HG02870 (cell line): ENCODE results near the gene DOCK2.
A peak's percentile ranks its signal among the peaks of the same experiment; 100 is the strongest.
"Not testable (repeated sequence)": the region's sequence is repeated elsewhere in the genome, so short reads cannot be mapped to it uniquely, and the experiment has no call there.

Experiments
- ATAC-seq: cut with Tn5 transposase; IDR thresholded peaks from one replicate; pipeline ENCODE4 v1.9.1; 2021; ENCODE audit warnings: mild to moderate bottlenecking, moderate library complexity; ENCODE audit not compliant: unreplicated experiment

The DOCK2 gene

DNA sequence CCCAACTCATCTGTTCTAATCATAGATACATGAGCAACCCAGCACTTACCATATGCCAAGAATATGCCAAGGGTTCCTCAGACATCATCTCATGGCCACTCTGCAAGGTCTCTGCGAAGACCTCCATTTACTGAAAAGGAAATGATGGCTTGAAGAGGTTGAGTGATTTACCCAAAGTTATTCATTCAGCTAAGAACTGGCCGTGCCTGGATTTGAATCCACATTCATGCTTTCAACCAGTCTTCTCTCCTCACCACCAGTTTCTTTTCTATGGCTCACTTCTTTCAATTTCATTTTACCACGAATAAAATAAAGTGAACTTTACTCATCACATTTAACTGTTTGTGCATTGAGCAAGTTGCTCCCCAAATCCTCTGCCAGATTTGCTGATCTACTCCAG, 441.4 kb downstream of the DOCK2 start:
- no peak for ATAC-seq

DNA sequence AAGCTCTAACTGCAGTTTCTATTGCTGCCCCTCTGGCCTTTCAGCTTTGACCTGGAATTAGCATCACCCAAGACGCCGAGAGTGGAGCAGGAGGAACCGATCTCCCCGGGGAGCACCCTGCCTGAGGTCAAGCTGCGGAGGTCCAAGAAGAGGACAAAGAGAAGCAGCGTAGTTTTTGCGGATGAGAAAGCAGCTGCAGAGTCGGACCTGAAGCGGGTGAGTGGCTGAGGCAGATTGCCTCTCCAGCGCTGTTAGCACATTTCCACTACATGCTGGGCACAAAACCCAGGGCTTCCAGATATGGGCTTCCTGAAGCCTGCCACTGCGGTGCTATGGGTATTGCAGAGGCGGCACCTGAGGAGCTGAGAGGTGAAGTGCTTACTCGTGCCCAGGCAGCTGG, 441.9 kb downstream of the DOCK2 start:
- ATAC-seq, result no peak

DNA sequence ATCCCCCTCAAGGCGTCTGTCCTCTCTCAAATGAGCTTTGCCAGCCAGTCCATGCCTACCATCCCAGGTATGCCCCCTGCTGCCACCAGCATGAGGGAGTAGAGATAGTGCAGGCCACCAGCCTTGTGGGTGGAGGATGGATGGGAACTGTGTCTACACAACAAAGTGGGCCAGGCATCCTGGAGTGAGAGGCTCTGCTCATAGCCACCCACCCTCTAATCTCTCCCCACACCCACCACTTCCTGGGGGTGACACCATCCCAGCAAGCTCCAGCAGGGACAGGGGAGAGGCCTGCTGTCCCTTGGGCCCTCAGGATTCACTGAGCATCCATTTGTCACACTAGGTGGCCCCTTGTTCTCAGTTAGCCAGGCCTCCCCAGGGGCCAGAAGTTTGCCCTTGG, 443.1 kb downstream of the DOCK2 start:
- no peak for ATAC-seq

- ATAC-seq, result no peak
Observed at GRCh38 chr5:170080786-170081445, 443.8 kb downstream of the DOCK2 start.

GRCh38 chr5:170081616-170082015, 444.5 kb downstream of the DOCK2 start:
- ATAC-seq, result no peak

DNA sequence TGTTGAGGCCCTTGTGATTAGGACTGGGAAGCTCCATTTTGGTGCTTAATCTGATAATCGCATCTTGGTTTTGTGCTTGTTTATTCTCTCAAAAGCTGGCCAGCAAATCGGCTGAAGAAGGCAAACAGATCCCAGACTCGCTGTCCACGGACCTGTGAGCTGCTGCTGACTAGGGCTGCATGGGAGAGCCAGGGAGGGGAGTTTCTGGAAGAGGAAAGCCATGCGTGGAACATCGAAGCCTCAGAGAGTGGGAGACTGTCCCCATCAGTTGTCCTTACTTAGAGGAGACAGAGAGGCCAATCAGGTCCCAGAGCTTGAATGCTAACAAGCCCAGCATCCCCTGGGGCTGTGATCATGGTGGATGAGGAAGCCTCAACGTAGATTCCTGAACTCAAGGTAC, 445.6 kb downstream of the DOCK2 start:
- ATAC-seq, result no peak

DNA sequence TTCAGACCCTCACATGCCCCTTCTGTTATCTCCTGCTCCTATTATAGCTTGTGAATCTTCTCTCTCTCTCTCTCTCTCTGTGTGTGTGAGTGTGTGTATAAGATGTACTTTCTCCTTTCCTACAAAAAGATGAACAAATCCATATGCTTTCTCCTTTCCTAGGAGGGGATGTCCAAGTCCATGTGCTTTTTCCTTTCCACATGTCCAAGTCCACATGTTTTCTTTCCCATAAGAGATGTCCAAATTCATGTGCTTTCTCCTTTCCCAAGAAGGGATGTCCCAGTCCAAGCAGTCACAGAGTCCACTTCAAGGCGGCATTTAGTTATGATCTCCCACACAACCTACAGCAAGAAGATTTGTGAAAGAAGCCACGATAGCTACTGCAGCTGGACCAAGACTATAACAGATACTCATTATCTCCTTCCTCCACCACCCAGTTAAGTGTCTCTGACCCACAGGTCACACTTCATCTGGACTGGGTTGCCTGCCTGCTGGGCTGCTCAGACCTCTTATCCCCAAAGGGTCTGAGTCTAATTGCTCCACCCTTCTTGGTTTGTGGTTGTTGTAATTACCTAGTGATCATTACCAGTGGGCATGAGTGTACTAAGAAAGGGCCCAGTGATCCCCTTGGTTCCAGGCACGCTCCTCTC, 450.2 kb downstream of the DOCK2 start:
- no peak for ATAC-seq

GRCh38 chr5:170092455-170093101, 455.5 kb downstream of the DOCK2 start:
- no peak for ATAC-seq

GRCh38 chr5:170094329-170094728, 457.3 kb downstream of the DOCK2 start:
- not testable (repeated sequence) for ATAC-seq

GRCh38 chr5:170095646-170096045, 458.6 kb downstream of the DOCK2 start:
- ATAC-seq, result no peak

DNA sequence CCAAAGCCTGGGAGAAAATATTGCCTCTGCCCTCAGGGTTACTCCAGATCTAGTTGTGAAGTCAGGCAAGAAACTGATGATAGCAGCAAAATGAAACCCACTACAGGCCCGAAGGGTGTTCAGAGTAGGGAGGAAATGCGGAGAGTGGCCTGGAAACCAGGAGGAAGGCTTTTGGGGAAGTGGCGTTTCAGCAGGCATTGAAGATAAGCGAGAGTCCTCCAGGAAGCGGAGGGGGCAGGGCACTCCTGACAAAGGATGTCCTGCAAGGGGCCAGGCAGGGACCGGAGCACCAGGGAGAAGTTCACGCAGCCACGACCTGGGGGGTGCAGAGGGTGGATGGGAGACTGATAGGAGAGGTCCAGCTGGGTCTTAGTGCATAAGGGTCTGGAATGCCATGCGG, 460.9 kb downstream of the DOCK2 start:
- no peak for ATAC-seq

DNA sequence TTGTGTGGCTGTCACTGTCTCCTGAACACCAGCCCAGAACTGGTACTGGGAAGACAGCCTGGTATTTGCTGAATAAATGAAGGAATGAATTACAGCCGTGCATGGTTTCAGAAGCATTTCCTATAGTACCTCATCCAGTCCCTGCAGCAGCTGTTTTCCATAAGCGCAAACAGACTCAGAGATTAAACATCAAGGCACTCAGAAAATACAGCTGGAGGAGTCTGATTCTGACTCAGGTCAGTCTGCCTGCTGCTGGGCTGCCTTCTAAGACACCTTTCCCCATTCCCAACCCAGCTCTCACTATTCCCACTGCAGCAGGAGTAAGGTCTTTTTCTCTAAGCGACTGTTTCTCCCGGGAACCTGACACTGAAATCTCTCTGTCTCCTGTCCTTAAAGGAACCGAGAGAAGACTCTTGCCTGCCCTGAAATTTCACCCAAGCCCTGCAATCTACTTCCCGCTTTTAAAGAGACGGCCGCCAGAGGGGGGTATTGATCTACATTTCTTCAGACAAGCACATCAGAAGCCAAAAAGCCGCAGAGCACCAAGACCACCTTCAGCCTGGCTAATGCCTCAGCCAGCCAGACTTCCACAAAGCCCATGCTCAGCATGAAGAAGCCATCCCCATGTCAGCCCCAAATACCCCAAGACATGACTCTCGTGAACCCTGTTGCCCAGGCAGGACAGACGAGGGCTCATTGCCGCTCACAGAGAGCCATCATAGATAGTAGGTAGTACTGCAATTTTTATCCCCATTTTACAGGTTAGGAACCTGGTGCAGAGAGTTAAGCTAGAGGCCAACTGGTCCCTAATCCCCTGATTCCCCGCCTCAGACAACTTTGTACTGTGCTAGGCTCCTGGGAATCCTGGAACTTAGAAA, 463.2 kb downstream of the DOCK2 start:
- ATAC-seq, result peak; percentile 70

GRCh38 chr5:170103447-170103846, 466.4 kb downstream of the DOCK2 start:
- ATAC-seq, result no peak

DNA sequence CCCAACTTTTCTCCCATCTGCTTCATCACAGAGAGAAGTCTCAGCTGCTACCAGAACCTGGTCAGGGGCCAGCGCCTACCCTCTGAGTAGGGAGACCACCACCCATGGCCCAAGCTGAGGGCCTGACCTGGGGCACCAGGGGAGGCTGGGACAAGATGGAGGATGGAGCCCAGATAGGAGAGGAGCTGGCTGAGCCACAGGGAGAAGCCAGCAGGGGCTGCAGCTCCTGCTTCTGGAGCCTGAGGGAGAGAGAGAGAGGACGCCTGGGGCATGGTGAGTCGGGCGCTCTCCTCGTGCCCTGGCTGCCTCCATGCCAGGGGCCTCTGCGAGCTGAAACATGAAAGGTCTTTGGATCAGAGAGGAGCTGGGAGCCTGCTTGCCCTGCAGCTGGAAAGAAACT, 467.2 kb downstream of the DOCK2 start:
- ATAC-seq, result no peak

DNA sequence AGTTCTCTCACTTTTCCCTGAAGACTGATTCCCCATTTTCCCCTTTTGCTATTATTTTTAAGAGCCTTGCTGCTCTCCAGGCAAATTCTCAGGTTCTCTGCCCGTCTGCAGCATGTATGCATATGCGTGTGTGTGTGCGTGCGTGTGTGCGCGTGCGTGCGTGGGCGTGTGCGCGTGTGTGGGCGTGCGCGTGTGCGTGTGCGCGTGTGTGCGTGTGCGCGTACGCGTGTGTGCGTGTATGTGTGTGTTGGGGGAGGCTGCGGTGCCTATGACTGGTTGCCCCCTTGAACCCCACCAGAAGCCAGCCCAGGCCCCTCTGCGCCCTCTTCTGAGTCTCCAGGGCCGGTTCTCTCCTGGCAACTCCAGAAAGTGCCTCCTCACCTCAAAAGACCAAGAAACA, 467.6 kb downstream of the DOCK2 start:
- ATAC-seq, result no peak

DNA sequence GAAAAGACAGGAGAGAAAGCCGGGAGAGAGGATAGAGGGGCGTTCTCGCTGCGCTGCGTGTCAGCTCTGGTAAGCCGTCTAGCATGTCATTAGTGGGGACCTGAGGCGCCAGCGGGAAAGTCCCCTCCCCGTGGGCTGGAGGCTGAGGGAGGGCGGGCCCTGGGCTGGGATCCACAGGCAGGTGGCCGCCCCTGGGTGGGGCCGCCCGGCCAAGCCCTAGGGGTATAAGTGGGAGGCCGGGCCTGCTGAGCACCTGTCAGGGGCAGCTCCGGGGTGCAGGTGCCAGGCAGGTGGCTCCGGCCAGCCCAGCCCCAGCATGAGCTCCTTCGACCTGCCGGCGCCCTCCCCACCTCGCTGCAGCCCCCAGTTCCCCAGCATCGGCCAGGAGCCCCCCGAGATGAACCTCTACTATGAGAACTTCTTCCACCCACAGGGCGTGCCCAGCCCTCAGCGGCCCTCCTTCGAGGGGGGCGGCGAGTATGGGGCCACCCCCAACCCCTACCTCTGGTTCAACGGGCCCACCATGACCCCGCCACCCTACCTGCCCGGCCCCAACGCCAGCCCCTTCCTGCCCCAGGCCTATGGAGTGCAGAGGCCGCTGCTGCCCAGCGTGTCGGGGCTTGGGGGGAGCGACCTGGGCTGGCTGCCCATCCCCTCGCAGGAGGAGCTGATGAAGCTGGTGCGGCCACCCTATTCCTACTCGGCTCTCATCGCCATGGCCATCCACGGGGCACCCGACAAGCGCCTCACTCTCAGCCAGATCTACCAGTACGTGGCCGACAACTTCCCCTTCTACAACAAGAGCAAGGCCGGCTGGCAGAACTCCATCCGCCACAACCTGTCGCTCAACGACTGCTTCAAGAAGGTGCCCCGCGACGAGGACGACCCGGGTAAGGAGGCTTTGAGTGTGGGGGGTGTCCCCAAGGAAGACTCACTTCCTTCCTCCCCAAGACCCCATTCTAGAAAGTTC, 468.9 kb downstream of the DOCK2 start, which contains the start of gene FOXI1:
Gene FOXI1, plus strand, starts transcription at position 256 of the 970 bp plus-strand sequence. Its CDS starts 61 bp downstream, at position 317.
- ATAC-seq, result no peak

DNA sequence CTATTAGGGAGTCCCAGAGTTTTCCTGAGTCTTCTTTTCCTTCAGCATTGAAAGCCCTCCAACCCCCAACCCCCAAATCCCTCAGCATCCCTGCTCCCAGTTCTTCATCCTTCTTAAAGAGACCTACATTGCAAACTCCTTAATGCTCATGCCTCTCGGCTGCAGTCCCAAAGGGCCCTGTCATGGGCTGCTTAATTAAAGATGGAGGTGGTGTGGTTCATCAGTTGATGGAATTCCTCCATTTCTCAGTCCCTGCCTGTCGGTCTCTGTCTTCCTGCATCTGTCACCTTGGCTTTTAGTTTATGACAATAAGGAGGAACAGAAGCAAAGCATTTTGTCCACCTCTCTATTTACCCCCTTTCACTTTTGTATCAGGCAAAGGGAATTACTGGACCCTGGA, 470.6 kb downstream of the DOCK2 start:
- ATAC-seq, result no peak

DNA sequence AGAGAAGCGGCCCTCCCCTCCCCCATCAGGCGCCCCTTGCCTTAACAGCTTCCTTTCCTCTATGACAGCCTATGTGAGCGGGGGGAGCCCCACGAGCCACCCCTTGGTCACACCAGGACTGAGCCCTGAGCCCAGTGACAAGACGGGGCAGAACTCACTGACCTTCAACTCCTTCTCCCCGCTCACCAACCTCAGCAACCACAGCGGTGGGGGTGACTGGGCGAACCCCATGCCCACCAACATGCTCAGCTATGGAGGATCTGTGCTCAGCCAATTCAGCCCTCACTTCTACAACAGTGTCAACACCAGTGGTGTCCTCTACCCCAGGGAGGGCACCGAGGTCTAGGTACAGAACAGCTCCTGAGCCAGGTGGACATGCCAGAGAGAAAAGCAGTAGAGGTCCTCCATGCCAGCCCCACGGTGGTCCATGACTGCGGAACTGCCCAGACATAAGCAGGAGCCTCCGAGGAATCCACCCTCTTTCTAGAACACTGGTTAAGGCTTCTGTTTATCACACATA, 471.3 kb downstream of the DOCK2 start:
- no peak for ATAC-seq

GRCh38 chr5:170109059-170110031, 472.3 kb downstream of the DOCK2 start:
- no peak for ATAC-seq
